NCI-H2196 (cell line): ENCODE data around the gene CNTN4.
"Not testable (repeated sequence)": the region's sequence is repeated elsewhere in the genome, so short reads cannot be mapped to it uniquely, and the experiment has no call there.

Experiments used
- DNase-seq: peaks from one replicate; lab custom pipeline; 2025; ENCODE audit not compliant: unreplicated experiment; lab: John Stamatoyannopoulos, UW

The CNTN4 gene

GRCh38 chr3:2098398-2099027 is at the start of gene CNTN4:
CNTN4 (plus strand) TSS chr3:2098866.
- peak; percentile 39 for DNase-seq

- no peak for DNase-seq
Observed at GRCh38 chr3:2061360-2061759, 37.3 kb upstream of the CNTN4 start.

GRCh38 chr3:2071531-2071930 is 27.1 kb upstream of the CNTN4 start:
- no peak for DNase-seq

GRCh38 chr3:2078821-2079220 is 19.8 kb upstream of the CNTN4 start:
- no peak for DNase-seq

- DNase-seq: no peak
Observed at GRCh38 chr3:2082871-2083480, 15.7 kb upstream of the CNTN4 start.

- not testable (repeated sequence) for DNase-seq
Observed at GRCh38 chr3:2083558-2083957, 15.1 kb upstream of the CNTN4 start.

- DNase-seq: no peak
Observed at GRCh38 chr3:2090095-2090911, 8.4 kb upstream of the CNTN4 start.

GRCh38 chr3:2092758-2093157 is 5.9 kb upstream of the CNTN4 start:
- DNase-seq: no peak

- no peak for DNase-seq
Observed at GRCh38 chr3:2094941-2095340, 3.7 kb upstream of the CNTN4 start.

GRCh38 chr3:2096216-2096615 is 2.5 kb upstream of the CNTN4 start:
- DNase-seq: no peak

- DNase-seq: no peak
Observed at GRCh38 chr3:2097641-2098191, 950 bp upstream of the CNTN4 start.

GRCh38 chr3:2099028-2099671 is 484 bp downstream of the CNTN4 start:
- no peak for DNase-seq

GRCh38 chr3:2099779-2100191 is 1.1 kb downstream of the CNTN4 start:
- DNase-seq: no peak

- DNase-seq: no peak
Observed at GRCh38 chr3:2106438-2106837, 7.8 kb downstream of the CNTN4 start.

GRCh38 chr3:2110597-2111117 is 12.0 kb downstream of the CNTN4 start:
- no peak for DNase-seq

- DNase-seq: no peak
Observed at GRCh38 chr3:2114617-2115275, 16.1 kb downstream of the CNTN4 start.

GRCh38 chr3:2130726-2131125 is 32.1 kb downstream of the CNTN4 start:
- DNase-seq: no peak

GRCh38 chr3:2133146-2133545 is 34.5 kb downstream of the CNTN4 start:
- DNase-seq: no peak

GRCh38 chr3:2137651-2138050 is 39.0 kb downstream of the CNTN4 start:
- no peak for DNase-seq

- DNase-seq: no peak
Observed at GRCh38 chr3:2141482-2141881, 42.8 kb downstream of the CNTN4 start.
